Jurkat, Clone E6-1 (cell line): ENCODE measurements around the gene TIGD7.

ENCODE experiments used
- DNase-seq: peaks from one replicate; pipeline ENCODE4 v3.0.0-alpha.2; 2011; ENCODE audit warnings: low read depth, low spot score
- H3K4me3 ChIP-seq: 2 replicates; pipeline ENCODE4 v1.5.1; 2011; ENCODE audit warnings: mild to moderate bottlenecking, low read length, control low read depth, moderate library complexity

TIGD7 gene

GRCh38 chr16:3252967-3253366, 52.3 kb downstream of the TIGD7 start:
- DNase-seq: no peak

GRCh38 chr16:3249451-3249850, 55.8 kb downstream of the TIGD7 start:
- no peak overlapping the region for H3K4me3 ChIP-seq
- no peak for DNase-seq

More at GRCh38 chr16:3252967-3253366, 52.3 kb downstream of the TIGD7 start:
- no peak overlapping the region for H3K4me3 ChIP-seq

- H3K4me3 ChIP-seq: no peak overlapping the region
- no peak for DNase-seq
These were observed 56.2 kb downstream of the TIGD7 start for GRCh38 chr16:3249020-3249419.
